Smooth muscle cell (in vitro differentiated cells): ENCODE measurements around the gene LOXHD1. TPM values are rescaled to one million over a fixed set of nuclear protein-coding genes. Genes with fewer than 3 reads are reported as not detected.

Source experiments
- DNase-seq: peaks from one replicate; lab custom pipeline; 2025; ENCODE audit not compliant: unreplicated experiment; lab: John Stamatoyannopoulos, UW
- H2AFZ ChIP-seq: fragments of 200-600 bp; sonication (generic); 2 replicates; pipeline ENCODE4 v1.6.0; 2016; ENCODE audit warnings: antibody characterized with exemption, low read depth, mild to moderate bottlenecking
- H3F3A ChIP-seq: fragments of 200-600 bp; sonication (generic); 2 replicates; pipeline ENCODE4 v1.6.0; 2017; ENCODE audit warnings: antibody characterized with exemption, low read depth
- H3K27ac ChIP-seq: fragments of 200-600 bp; sonication (generic); 2 replicates; pipeline ENCODE4 v1.5.1; 2016; ENCODE audit warnings: low read depth, mild to moderate bottlenecking
- H3K27me3 ChIP-seq: fragments of 200-600 bp; sonication (generic); 2 replicates; pipeline ENCODE4 v1.6.1; 2016; ENCODE audit warnings: low read depth, mild to moderate bottlenecking
- H3K36me3 ChIP-seq: fragments of 200-600 bp; sonication (generic); 2 replicates; pipeline ENCODE4 v1.5.1; 2016; ENCODE audit warnings: low read depth
- H3K4me1 ChIP-seq: fragments of 200-600 bp; sonication (generic); 2 replicates; pipeline ENCODE4 v1.5.1; 2016; ENCODE audit warnings: low read depth
- H3K4me2 ChIP-seq: fragments of 200-600 bp; sonication (generic); 2 replicates; pipeline ENCODE4 v1.6.0; 2016; ENCODE audit warnings: mild to moderate bottlenecking
- H3K4me3 ChIP-seq: fragments of 200-600 bp; sonication (generic); 2 replicates; pipeline ENCODE4 v1.5.1; 2016; ENCODE audit warnings: mild to moderate bottlenecking
- H3K79me2 ChIP-seq: fragments of 200-600 bp; sonication (generic); 2 replicates; pipeline ENCODE4 v1.6.0; 2016; ENCODE audit warnings: low read depth, mild to moderate bottlenecking
- H3K9ac ChIP-seq: fragments of 200-600 bp; sonication (generic); 2 replicates; pipeline ENCODE4 v1.6.0; 2016; ENCODE audit warnings: low read depth
- H3K9me3 ChIP-seq: fragments of 200-600 bp; sonication (generic); replicated peaks from 2 replicates; pipeline ENCODE4 v1.5.1; 2016; ENCODE audit warnings: low read depth
- H4K20me1 ChIP-seq: fragments of 200-600 bp; sonication (generic); 2 replicates; pipeline ENCODE4 v1.6.0; 2016; ENCODE audit warnings: low read depth
- CTCF ChIP-seq: fragments of 200-600 bp; sonication (generic); IDR thresholded peaks from 2 replicates; pipeline ENCODE4 v1.5.1; 2017; ENCODE audit warnings: borderline replicate concordance, mild to moderate bottlenecking, antibody characterized with exemption; ENCODE audit not compliant: insufficient read depth, poor library complexity, severe bottlenecking
- WGBS: methylation state at CpG from one replicate; pipeline ENCODE4 v1.1.7; 2016; ENCODE audit warnings: low lambda C conversion rate; 5-methylcytosine and 5-hydroxymethylcytosine counted together
- polyA plus RNA-seq: library from polyadenylated mRNA; unstranded; fragments of >200 nt; fragmentation: Nextera tagmentation; extraction: Ambion mirVana; gene quantifications from 2 replicates; pipeline ENCODE4 v1.2.1, GENCODE V29; 2016
- total RNA-seq: library from RNA; depleted of rRNA; stranded (reverse); fragments of >200 nt; gene quantifications from 2 replicates; pipeline ENCODE4 v1.2.3, GENCODE V29; 2014

The LOXHD1 gene
- total and polyA plus RNA-seq, 2 experiments from 2014 or later: not detected

- Histone ChIP-seq H3K9ac (no peak overlapping the region), H3K27me3 (no peaks in the 10 kb centered on the region), H2AFZ (no peak overlapping the region), H3K9me3 (no peaks in the 10 kb centered on the region), H3K4me2 (no peak overlapping the region), H3K27ac (no peak overlapping the region), H3K4me3 (no peak overlapping the region), H3K4me1 (no peaks in the 10 kb centered on the region), H4K20me1 (no peaks in the 10 kb centered on the region), H3K79me2 (no peaks in the 10 kb centered on the region), H3K36me3 (no peaks in the 10 kb centered on the region), H3F3A (no peaks in the 10 kb centered on the region)
- no peak for TF ChIP-seq CTCF
- DNase-seq: no peak
- WGBS: 70% methylated on average over 4 of the region's 4 CpGs
These were observed 26.9 kb downstream of the LOXHD1 start for GRCh38 chr18:46630160-46630559.

- Histone ChIP-seq H3K27ac (no peak overlapping the region), H3K4me2 (no peak overlapping the region), H4K20me1 (no peaks in the 10 kb centered on the region), H3K4me1 (no peaks in the 10 kb centered on the region), H3K9ac (no peak overlapping the region), H3K27me3 (no peaks in the 10 kb centered on the region), H3K4me3 (no peak overlapping the region), H3K79me2 (no peaks in the 10 kb centered on the region), H2AFZ (no peak overlapping the region), H3F3A (no peaks in the 10 kb centered on the region), H3K36me3 (no peaks in the 10 kb centered on the region), H3K9me3 (no peaks in the 10 kb centered on the region)
- 96% methylated on average over 5 of the region's 5 CpGs for WGBS
- DNase-seq: no peak
- no peak for TF ChIP-seq CTCF
These were observed 27.7 kb downstream of the LOXHD1 start for GRCh38 chr18:46629361-46629760.

GRCh38 chr18:46628206-46628605 is 28.8 kb downstream of the LOXHD1 start:
- Histone ChIP-seq H3K27ac (no peak overlapping the region), H2AFZ (no peak overlapping the region), H3K79me2 (no peaks in the 10 kb centered on the region), H3F3A (no peaks in the 10 kb centered on the region), H3K4me3 (no peak overlapping the region), H3K4me2 (no peak overlapping the region), H3K36me3 (no peaks in the 10 kb centered on the region), H3K9ac (no peak overlapping the region), H3K9me3 (no peaks in the 10 kb centered on the region), H4K20me1 (no peaks in the 10 kb centered on the region), H3K27me3 (no peaks in the 10 kb centered on the region), H3K4me1 (peaks cover 7% of the 10 kb centered on the region)
- no peak for TF ChIP-seq CTCF
- 84% methylated on average over 5 of the region's 5 CpGs for WGBS
- DNase-seq: no peak

GRCh38 chr18:46627136-46627535 is 29.9 kb downstream of the LOXHD1 start:
- Histone ChIP-seq H2AFZ (no peak overlapping the region), H3K27ac (no peak overlapping the region), H3K4me2 (no peak overlapping the region), H3K27me3 (no peaks in the 10 kb centered on the region), H3F3A (no peaks in the 10 kb centered on the region), H3K9me3 (no peaks in the 10 kb centered on the region), H3K79me2 (no peaks in the 10 kb centered on the region), H4K20me1 (no peaks in the 10 kb centered on the region), H3K9ac (no peak overlapping the region), H3K4me1 (peaks cover 7% of the 10 kb centered on the region), H3K4me3 (no peak overlapping the region), H3K36me3 (no peaks in the 10 kb centered on the region)
- TF ChIP-seq CTCF: no peak
- DNase-seq: no peak
- 79% methylated on average over 2 of the region's 2 CpGs for WGBS
